Colonic mucosa (tissue), 4 donors: Measurements from ENCODE around the gene RAX. TPM values are rescaled to one million over a fixed set of nuclear protein-coding genes. Genes with fewer than 3 reads are reported as not detected.

Source experiments
- DNase-seq: peaks from one replicate; pipeline ENCODE4 v3.0.0-alpha.2; 2020
- H3K27ac ChIP-seq: fragments of 200-600 bp; one replicate; pipeline ENCODE4 v1.8.0; 2021
- H3K27me3 ChIP-seq: fragments of 200-600 bp; one replicate; pipeline ENCODE4 v1.8.0; 2021
- H3K36me3 ChIP-seq: fragments of 200-600 bp; one replicate; pipeline ENCODE4 v1.8.0; 2021
- H3K4me1 ChIP-seq: fragments of 200-600 bp; one replicate; pipeline ENCODE4 v1.8.0; 2021; ENCODE audit warnings: mild to moderate bottlenecking
- H3K4me3 ChIP-seq: fragments of 200-600 bp; one replicate; pipeline ENCODE4 v1.8.0; 2021
- H3K9ac ChIP-seq, 2 donors: one replicate each; pipeline ENCODE4 v1.7.0; 2013; ENCODE audit warnings: control low read depth in 2 of 2, low read depth in 2 of 2, low read length in 2 of 2
- H3K9me3 ChIP-seq: fragments of 200-600 bp; one replicate; pipeline ENCODE4 v1.8.0; 2021
- CTCF ChIP-seq: fragments of 200-600 bp; IDR thresholded peaks from one replicate; pipeline ENCODE4 v1.8.0; 2022; ENCODE audit warnings: antibody characterized with exemption, mild to moderate bottlenecking
- intact Hi-C: fragments of 100-400 bp; cut with DNase I; formaldehyde crosslinking; loops from one replicate; pipeline ENCODE4 v1.14.1; 2022
- total RNA-seq, 2 donors: library from RNA; stranded (reverse); fragmentation: NEBNext Ultra II Directional in 1 of 2; extraction: Animal tissue kit (Norgen Biotek cat#: 25700) in 1 of 2; gene quantifications; one replicate each; pipeline ENCODE4 v1.2.1, GENCODE V29; 2021
- donor health status: healthy.
- donor health status: DM: no; HTN: no; CAD: no.
- donor health status: DM: no; HTN: no; CAD: no.

Gene RAX
- total RNA-seq, 2 donors from 2014 or later: not detected

GRCh38 chr18:59300676-59301285, 27.5 kb upstream of the RAX start:
- Histone ChIP-seq H3K27me3 (no peaks in the 10 kb centered on the region), H3K4me1 (no peaks in the 10 kb centered on the region), H3K9me3 (no peaks in the 10 kb centered on the region), H3K4me3 (no peak overlapping the region), H3K36me3 (no peaks in the 10 kb centered on the region), H3K27ac (no peak overlapping the region), H3K9ac (no peak overlapping the region)
- intact Hi-C loops: no loop called here
- DNase-seq: no peak
- no peak for TF ChIP-seq CTCF

- DNase-seq: no peak
- H3K27ac ChIP-seq: no peak overlapping the region
- no peaks in the 10 kb centered on the region for H3K36me3 ChIP-seq
- no peaks in the 10 kb centered on the region for H3K27me3 ChIP-seq
- H3K4me3 ChIP-seq: no peak overlapping the region
- H3K9ac ChIP-seq: no peak overlapping the region
- H3K4me1 ChIP-seq: no peaks in the 10 kb centered on the region
- no peak for TF ChIP-seq CTCF
- no peaks in the 10 kb centered on the region for H3K9me3 ChIP-seq
- intact Hi-C loops: no loop called here
Measured at GRCh38 chr18:59298871-59299270, 25.6 kb upstream of the RAX start.

GRCh38 chr18:59293317-59293716, 20.1 kb upstream of the RAX start:
- H3K27ac ChIP-seq: no peak overlapping the region
- intact Hi-C loops: no loop called here
- H3K9me3 ChIP-seq: no peaks in the 10 kb centered on the region
- peaks cover 4% of the 10 kb centered on the region for H3K27me3 ChIP-seq
- no peak for DNase-seq
- no peak for TF ChIP-seq CTCF
- no peaks in the 10 kb centered on the region for H3K36me3 ChIP-seq
- no peak overlapping the region for H3K9ac ChIP-seq
- no peak overlapping the region for H3K4me3 ChIP-seq
- H3K4me1 ChIP-seq: no peaks in the 10 kb centered on the region

- no peaks in the 10 kb centered on the region for H3K9me3 ChIP-seq
- DNase-seq: no peak
- peaks cover 3% of the 10 kb centered on the region for H3K27me3 ChIP-seq
- H3K4me1 ChIP-seq: no peaks in the 10 kb centered on the region
- no peak overlapping the region for H3K4me3 ChIP-seq
- no peak for TF ChIP-seq CTCF
- H3K9ac ChIP-seq: no peak overlapping the region
- intact Hi-C loops: no loop called here
- no peak overlapping the region for H3K27ac ChIP-seq
- no peaks in the 10 kb centered on the region for H3K36me3 ChIP-seq
Measured at GRCh38 chr18:59286341-59286740, 13.1 kb upstream of the RAX start.

- TF ChIP-seq CTCF: no peak
- Histone ChIP-seq H3K9me3 (no peaks in the 10 kb centered on the region), H3K27me3 (peaks cover 3% of the 10 kb centered on the region), H3K4me3 (no peak overlapping the region), H3K4me1 (no peaks in the 10 kb centered on the region), H3K36me3 (no peaks in the 10 kb centered on the region), H3K27ac (no peak overlapping the region), H3K9ac (no peak overlapping the region)
- intact Hi-C loops: no loop called here
- DNase-seq: no peak
Measured at GRCh38 chr18:59282341-59282740, 9.1 kb upstream of the RAX start.
